GM21447 (cell line): ENCODE measurements around the gene APH1B.

Source experiments
- ATAC-seq: cut with Tn5 transposase; IDR thresholded peaks from one replicate; pipeline ENCODE4 v1.9.1; 2021; ENCODE audit not compliant: unreplicated experiment

The APH1B gene

DNA sequence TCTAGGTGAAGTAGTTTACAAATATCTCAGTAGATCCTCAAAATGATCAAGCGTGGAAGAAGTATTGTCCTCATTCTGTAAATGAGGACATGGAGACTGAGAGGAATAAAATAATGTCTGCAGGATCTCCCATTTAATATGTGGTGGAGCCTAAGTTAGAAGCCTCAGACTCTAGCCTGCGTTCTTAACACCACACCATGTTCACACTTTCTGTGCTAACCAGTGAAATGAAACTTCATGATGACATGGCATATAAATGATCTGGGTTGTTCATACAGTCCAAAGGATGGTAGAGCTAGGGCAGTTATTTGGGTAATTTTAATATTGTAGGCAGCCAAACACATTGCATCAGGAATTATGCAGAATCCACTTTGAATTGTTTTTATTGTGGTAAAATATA, 25.1 kb upstream of the APH1B start:
- ATAC-seq: no peak

DNA sequence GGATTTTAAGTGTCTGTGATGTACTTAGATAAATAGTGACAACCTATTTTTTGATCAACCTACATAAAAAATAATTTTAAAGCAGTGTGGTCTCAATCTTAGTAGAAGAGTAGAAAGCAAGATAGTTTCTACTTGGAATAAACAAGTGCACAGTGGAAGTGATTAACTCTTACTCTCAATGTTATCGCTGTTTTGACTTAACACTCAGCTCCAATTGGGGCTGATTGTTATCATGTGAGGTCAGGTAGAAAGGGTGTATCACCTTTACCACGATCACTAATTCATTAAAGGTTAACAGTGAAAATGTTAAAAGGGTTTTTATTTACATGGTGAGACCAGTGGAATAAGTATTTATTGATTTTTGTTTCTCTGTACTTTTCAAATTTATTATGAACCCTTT, 22.4 kb upstream of the APH1B start:
- no peak for ATAC-seq

DNA sequence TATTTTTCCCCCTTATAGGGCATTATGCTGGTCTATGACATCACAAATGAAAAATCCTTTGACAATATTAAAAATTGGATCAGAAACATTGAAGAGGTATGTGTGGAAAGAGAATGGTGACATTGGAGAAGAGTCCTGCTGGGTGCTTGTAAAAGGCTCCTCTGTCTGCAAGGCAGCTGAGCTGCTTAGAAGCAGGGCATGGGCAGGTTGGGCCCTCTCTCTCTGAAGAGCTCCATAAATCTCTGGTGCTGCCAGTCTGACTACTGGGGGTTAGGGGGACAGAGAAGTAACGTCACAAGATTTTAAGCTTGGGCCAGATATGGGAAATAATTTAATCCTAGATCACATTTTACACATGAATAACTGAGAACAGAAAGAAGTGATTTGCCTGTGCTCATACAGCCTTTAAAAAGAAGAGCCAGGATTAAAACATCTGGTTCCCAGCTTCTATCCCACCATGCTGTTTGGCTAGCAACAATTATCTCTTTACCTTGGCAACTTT, 21.9 kb upstream of the APH1B start:
- no peak for ATAC-seq

DNA sequence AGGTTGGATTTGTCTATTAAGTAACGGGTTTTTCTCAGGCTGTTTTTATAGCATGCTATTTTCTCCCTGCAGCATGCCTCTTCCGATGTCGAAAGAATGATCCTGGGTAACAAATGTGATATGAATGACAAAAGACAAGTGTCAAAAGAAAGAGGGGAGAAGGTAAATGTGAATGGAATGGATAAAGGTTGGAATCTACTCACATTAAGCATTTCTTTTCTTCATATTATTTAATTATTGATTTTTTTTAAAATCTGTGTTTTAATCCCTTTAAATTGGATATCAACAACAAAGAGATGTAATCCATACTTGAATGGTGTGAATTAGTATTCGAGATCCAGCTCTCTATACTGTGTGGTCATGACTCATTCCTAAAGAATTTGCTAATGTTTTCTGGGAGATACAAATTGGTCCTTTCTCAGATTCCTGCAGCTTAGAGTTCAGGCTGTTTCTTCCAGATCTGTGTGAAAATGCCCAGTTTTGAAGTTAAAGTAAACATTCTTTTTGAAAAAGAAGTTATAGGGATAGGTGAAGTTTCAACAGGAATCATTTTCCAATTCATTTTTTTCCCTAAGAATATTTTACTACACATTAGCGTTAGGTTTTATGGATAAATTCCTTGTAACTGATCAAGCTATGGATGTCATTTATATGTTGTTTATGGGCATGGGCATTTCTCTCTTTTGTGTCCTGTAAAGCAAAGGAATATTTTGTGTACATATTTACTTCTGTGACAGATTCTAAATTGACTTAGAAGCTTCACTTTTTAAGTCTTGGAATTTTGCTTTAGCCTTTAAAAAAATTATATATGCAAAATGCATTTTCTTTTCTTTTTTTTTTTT, 20.8 kb upstream of the APH1B start:
- ATAC-seq: no peak

DNA sequence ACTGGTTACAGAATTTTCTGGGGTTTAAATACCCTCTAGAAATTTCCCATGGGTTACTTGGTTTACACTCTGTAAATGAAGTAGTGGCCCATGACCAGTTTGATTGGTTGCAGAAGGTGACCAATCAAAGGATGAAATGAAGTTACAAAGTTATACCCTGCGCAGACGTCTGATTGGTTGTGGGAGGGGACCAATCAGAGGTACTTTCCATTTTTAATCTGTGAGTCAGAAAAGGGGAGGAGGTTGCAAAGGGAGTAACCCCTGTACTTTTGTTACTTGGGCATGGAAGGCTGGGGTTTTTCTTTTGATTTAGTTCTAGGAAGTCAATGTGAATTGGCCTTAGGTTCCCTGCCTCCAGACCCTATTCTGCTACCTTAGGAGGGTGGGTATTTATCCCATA, 18.7 kb upstream of the APH1B start:
- no peak for ATAC-seq

DNA sequence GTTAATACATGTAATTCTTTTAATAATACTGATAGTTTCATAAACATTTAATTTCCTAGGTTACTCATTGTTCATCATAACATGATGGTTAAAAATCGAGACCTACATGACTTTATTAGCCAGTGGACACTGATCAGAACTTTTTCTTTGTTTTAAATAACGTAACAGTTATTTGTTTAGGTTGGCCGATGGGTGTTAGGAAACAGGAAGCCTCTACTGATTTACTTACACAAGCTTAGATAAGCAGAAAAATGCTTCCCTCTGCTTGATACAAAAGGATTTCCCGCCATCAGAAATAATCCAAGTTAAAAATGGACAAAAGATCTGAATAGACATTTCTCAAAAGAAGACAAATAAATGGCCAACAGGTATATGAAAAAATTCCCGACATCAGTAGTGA, 16.6 kb upstream of the APH1B start:
- ATAC-seq: no peak

DNA sequence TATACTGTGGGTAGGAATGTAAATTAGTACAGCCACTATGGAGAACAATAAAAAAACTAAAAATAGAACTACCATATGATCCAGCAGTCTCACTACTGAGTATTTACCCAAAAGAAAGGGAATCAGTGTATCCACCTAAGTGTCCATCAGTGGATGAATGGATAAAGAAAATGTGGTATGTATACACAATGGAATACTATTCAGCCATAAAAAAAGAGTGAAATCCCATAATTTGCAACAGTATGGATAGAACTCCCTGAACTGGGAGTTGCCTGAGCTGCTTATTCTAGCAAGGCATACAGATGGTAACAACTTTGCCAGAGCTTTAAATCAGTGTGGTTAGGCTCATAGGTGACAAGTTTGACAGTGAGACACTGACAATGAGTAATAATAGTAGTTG, 16.1 kb upstream of the APH1B start:
- no peak for ATAC-seq

DNA sequence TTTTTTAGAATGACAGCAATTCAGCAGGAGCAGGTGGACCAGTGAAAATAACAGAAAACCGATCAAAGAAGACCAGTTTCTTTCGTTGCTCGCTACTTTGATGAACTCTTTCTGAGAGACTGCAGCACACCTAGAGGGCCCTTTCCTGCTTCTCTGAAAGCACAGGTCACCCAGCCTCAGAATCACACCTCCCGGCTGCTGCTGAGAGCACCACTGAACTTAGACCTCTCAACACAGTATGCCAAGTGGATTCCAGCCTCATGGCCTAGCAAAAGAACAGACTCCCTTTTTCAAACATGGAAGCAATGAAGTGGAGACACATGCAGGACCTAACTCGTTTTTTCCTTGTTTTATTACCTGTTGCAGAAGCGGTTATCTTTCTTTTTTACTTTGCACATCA, 13.9 kb upstream of the APH1B start:
- no peak for ATAC-seq

DNA sequence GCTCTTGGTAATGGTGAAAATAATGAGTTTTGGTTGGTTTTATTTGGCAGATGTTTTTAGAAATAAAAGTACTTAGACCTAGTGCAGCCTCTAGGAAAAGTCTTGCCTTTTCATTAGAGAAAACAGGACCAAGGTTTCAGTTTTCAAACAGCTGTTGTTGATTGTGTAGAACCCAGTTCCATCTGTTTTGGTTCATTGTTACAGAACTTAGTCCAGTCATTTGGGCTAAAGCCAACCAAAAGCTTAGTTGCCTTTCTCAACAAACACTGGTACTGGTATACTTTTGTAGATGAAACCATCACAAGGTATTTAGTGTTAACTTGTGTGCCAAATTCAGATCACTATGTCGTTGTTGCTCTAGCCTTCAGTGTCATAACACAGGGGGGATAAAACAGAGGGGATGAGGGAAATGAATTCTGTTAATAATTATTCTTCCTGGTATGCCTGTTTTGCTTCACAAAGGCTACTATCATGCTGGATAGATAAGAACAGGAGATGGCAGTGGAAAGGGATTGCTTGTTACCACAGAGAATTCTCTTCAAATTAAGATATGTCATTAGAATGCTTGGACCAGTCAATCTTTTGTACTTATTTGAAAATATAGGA, 12.6 kb upstream of the APH1B start:
- no peak for ATAC-seq

DNA sequence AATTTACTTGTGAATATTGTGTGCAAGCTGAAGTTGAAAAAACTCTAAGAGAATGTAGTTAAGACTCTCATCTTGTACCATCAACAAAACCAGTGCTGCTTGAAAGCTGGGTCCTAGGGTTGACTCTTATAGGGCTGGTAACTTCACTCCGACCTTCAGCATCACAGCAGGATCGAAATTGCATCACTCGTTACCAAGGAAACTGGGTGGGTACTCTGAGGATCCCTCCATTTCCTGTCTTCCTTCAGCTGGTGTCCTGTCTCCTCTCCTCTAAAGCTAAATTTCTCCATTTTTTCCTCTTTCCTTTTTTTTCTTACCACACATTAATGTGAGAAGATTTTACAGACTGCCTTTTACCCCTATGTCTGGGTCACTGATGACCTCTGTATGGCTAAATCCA, 3.0 kb upstream of the APH1B start:
- no peak for ATAC-seq

DNA sequence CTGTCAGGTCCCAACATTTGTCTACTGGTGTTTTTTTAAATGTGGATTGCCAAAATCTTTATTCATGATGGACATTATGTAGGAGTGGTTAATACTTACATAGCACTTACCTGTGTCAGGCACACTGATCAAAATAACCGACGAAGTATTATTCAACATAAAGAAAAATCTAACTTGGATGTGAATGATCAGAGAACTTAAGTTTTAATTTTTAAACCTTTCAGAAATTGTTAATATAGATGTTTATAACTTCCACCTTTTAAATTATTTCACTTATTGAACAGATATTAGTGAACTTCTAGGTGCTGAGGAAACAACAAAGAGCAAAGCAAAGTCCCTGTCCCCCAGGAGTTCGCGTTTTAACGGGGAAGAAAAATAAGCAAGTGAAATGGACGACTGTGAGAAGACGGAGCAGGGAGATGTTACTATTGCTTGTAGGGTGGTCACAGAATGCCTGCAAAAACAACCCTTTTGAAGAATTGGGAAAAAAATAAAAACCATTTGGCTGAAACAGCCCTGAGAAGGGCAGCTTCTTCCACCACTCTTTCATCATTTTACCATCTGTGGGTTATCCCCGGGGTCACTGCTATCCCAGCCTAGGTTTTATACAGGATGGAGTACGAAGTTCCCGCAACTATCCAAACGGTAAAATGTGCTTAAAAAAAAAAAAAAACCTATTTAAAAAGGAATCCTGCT, 915 bp upstream of the APH1B start:
- ATAC-seq: no peak

DNA sequence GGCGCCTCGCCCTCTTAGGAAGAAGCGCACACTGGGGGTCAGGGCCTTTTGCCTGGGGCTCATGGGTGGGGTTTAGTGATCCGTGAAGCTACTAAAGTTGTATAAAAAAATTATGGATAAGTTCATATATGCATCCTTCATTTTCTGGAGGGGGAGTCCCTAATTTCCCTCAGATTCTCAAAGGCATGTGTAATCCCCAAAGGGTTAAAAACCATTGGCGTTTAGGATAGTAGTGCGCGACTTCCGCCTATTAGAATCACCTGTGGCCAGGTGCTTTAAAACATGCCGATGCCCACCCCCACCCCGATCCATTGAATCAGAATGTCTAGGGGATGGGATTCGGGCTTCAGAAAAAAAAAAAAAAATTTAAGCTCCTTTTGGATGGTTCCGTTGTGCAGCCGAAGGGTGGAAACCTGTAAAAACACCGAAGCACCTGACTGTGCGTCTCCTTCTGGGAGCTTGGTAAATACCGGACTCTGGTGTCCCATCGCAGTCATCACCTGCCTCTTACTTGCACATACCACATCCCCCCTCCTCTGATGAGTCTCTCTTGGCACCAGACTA, 570 bp downstream of the APH1B start:
- ATAC-seq: peak; percentile 29

DNA sequence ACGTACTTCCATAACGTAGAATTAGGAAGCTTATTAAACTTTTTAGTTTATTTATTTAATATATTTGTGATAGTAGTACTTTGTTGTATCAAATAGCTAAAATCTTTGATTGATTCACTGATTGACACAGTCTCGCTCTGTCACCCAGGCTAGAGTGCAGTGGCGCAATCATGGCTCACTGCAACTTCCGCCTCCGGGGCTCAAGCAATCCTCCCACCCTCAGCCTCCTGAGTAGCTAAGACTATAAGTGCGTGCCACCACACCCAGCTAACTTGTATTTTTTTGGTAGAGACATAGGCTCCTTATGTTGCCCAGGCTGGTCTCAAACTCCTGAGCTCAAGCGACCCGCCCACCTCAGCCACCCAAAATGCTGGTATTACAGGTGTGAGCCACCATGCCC, 5.7 kb downstream of the APH1B start:
- no peak for ATAC-seq

DNA sequence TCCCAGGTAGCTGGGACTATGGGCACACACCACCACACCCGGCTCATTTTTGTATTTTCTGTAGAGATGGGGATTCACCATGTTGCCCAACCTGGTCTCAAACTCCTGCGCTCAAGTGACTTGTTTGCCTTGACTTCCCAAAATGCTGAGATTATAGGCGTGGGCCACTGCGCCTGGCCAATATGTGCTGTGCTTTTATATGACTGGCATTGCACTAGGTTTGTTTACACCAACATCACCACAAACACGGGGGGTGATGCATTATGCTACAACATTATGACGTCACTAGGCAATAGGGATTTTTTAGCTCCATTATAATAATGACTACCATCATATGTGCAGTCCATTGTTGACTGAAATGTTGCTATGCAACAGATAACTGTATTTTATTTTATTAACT, 6.9 kb downstream of the APH1B start:
- no peak for ATAC-seq

DNA sequence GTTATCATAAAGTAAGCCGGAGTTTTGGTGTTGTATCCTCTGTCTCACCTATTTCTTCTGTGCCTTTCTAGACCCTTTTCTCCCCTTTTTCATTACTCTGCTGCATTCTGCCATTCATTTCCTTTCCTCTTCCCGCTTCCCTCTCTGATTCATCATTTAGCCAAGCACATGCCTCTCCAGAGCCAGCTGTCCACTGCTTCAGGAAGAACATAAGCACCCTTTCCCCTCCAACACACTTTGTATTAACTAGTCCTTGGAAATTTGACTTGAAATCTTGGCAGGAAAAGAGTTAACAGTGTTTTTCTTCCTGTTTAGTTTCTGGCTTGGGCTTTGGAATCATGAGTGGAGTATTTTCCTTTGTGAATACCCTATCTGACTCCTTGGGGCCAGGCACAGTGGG, 9.7 kb downstream of the APH1B start:
- ATAC-seq: no peak

DNA sequence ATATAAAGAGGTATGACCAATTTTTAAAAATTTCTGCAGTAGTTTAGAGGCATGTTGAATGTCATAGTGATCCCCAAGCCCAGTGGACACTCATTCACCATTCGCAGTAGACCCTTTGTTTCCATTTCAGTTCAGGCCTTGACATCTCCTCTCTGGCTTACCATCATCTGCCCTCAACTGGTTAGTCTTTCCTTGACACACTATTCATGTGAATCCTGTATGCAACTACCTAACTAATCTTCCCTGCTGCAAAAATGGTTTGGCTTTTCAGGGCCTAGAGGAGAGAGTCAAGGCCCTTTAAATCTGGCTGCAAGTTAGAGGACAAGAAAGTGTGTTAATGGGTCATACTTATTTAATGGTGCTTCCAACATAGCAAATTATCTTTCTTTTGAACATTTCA, 10.9 kb downstream of the APH1B start:
- ATAC-seq: no peak

DNA sequence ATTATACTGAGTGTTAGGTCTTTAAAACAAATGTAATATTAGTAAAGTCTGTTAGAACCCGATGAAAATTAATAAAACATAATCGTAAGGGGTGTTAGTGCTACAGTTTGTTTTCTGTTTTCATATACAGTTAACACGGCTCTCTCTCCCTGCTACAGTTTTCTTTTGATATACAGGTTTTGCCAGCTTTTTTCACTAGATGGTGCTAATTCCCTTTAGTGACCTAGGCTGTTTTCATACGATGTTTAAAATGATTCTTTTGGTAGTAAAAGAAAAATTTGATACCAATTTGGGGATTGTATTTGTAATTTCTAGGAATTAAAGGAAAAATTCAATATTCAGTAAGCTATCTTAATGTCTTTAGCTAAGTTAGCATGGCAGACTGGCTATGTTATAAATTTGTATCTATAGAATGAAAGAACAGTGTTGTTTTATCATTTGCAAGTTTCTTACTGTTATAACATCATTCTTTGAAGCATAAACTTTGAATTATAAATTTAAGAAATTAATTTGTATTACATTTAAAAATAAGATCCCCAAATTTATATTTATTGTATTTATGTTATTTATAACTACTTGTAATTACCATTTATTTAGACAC, 11.5 kb downstream of the APH1B start:
- no peak for ATAC-seq

DNA sequence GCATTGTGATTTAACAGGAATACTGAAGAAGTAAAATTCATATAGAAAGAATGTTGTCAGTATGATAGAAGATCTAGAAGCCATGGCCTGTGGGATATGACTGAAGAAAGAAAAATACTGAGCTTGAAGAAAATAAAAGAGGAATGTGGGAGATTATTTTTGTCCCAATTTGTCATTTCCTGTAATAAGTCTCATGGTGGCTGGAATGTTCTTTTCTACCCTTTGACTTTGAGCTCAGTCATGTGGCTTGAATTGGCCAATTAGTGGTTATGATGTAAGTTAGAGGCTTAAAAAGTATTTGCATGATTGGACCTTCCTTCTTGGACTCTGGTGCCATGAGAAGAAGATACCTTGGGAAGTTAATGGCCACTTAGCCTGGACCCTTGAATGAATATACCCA, 14.1 kb downstream of the APH1B start:
- ATAC-seq: no peak

DNA sequence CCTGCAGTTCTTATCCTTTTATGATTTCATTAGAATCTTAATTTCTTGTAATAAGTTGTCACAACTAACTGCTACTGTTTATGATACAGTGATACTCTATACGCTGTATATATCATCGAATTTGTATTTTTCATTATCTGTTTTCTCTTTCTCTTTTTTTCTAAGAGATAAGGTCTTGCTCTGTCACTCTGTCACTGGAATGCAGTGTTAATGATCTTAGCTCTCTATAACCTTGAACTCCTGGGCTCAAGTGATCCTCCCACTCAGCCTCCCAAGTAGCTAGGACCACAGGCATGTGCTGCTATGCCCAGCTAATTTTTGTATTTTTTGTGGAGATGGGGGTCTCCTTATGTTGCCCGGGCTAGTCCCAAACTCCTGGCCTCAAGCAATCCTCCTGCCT, 14.8 kb downstream of the APH1B start:
- no peak for ATAC-seq

DNA sequence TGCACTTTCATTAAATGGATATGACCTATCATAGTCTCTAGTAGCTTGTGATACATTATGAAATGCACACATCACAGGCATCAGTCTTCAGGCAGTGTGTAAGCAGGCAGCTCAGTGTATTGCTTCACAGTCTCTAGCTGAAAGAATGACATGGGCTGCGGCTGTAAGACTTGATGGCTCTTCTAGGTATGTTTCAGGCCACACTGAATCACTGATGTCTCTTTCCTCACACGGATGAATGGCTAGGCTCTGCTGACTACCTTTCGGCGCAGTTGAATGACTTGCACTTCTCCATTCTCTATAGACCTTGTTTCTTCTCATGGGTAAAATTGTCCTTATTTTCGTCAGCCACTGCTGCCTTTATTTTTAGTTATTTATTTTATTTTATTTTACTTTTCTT, 15.4 kb downstream of the APH1B start:
- ATAC-seq: no peak

DNA sequence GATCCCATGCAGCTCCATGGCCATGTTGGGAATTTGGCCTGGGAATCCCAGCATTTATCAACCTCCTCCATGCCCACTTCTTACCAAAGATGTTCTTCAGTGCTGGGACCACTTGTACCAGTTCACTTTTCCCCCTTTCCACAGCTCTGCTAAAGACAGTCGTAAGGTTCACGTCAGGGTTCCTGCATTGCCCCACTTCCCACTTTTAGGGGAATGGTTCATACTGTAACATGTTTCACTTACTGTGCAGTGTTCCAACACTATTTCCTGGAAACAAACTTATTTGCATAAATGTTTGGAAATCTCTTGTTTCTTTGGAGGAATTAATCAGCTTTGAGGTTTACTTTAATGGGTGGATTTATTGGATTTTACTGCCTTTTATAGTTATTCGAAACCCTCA, 17.0 kb downstream of the APH1B start:
- no peak for ATAC-seq
